Adrenal gland (tissue), 12 donors: ENCODE measurements around the gene VPS54. TPM values are rescaled to one million over a fixed set of nuclear protein-coding genes. Genes with fewer than 3 reads are reported as not detected.

Experiments
- DNase-seq, 7 donors: peaks; one replicate each; pipeline ENCODE4 v3.0.0-alpha.2; 2019 to 2020
- H3K27ac ChIP-seq, 5 donors: fragments of 200-600 bp; sonication (generic) in 4 of 5; 1 replicate in 3 of 5; 2 replicates in 2 of 5; pipeline versions ENCODE4 v1.5.1 to v1.8.0; 2016 to 2020; ENCODE audit warnings: mild to moderate bottlenecking in 1 of 5
- H3K27me3 ChIP-seq: fragments of 200-600 bp; 2 replicates; pipeline ENCODE4 v1.8.0; 2021
- H3K36me3 ChIP-seq, 2 donors: fragments of 200-600 bp; replicated peaks in 1 of 2; 1 replicate in 1 of 2; 2 replicates in 1 of 2; pipeline versions ENCODE4 v1.5.1 to v1.8.0; 2018 to 2022
- H3K4me1 ChIP-seq, 2 donors: fragments of 200-600 bp; replicated peaks in 1 of 2; 1 replicate in 1 of 2; 2 replicates in 1 of 2; pipeline versions ENCODE4 v1.5.1 to v1.8.0; 2018 to 2021
- H3K4me3 ChIP-seq, 4 donors: fragments of 200-600 bp; sonication (generic) in 3 of 4; one replicate each; pipeline ENCODE4 v1.5.1; 2016 to 2018
- H3K9me3 ChIP-seq, 3 donors: fragments of 200-600 bp; sonication (generic) in 1 of 3; replicated peaks in 1 of 3; 1 replicate in 2 of 3; 2 replicates in 1 of 3; pipeline versions ENCODE4 v1.5.1 to v1.8.0; 2016 to 2021
- POLR2A ChIP-seq, 2 donors: fragments of 450-650 bp; IDR thresholded peaks; one replicate each; pipeline ENCODE4 v1.6.1; 2017; ENCODE audit warnings: antibody characterized with exemption in 2 of 2, mild to moderate bottlenecking in 2 of 2, moderate library complexity in 1 of 2
- WGBS, 4 donors: extraction: QIAGEN DNeasy Blood & Tissue Kit in 2 of 4; methylation state at CpG; one replicate each; pipeline versions ENCODE4 v1.1.5 to v1.1.7; 2013 to 2017; 5-methylcytosine and 5-hydroxymethylcytosine counted together
- intact Hi-C, 2 donors: fragments of 100-400 bp; cut with DNase I; formaldehyde crosslinking; loops; one replicate each; pipeline versions ENCODE4 v1.14.1 to v1.15.0; 2022 to 2023
- polyA plus RNA-seq, 3 donors: library from polyadenylated mRNA; stranded (reverse); fragments of 200-250 nt in 2 of 3; fragments of 350-450 nt in 1 of 3; fragmentation: Illumina TruSeq in 1 of 3; extraction: RNeasy Lipid Tissue Mini Kit (QIAGEN cat#74804) in 1 of 3; gene quantifications; one replicate each; pipeline ENCODE4 v1.2.3, GENCODE V29; 2013 to 2014
- total RNA-seq, 9 donors: library from RNA; depleted of rRNA in 4 of 9; stranded (reverse); fragments of >200 nt in 4 of 9; fragments of 120-200 nt in 1 of 9; fragmentation: NEBNext Ultra II Directional in 1 of 9; extraction: Animal tissue kit (Norgen Biotek cat#: 25700) in 1 of 9; gene quantifications; one replicate each; pipeline versions ENCODE4 v1.1.0 to v1.2.4, GENCODE V29; 2013 to 2023
- TF ChIP-seq, protein P1 (sequence below), 6 experiments: fragments of 450-650 bp in 4 of 6; fragments of 200-600 bp in 2 of 6; sonication (generic) in 1 of 6; IDR thresholded peaks; 1 replicate in 5 of 6; 2 replicates in 1 of 6; pipeline versions ENCODE4 v1.5.1 to v1.8.0; 2016 to 2021; ENCODE audit warnings: antibody characterized with exemption in 6 of 6, mild to moderate bottlenecking in 2 of 6, moderate library complexity in 1 of 6
- donor health status: healthy with polysubstance abuse.
- donor health status: Bipolar disorder and iron deficiency.
- donor health status: DM: yes; HTN: yes; CAD: no.
- donor health status: DM: no; HTN: no; CAD: no.
- donor health status: DM: no; HTN: no; CAD: no.
- donor health status: DM: yes; HTN: yes; CAD: no.

Gene VPS54
- total and polyA plus RNA-seq, 12 donors, result 15.1 to 38.9 (median 19.0) TPM

DNA sequence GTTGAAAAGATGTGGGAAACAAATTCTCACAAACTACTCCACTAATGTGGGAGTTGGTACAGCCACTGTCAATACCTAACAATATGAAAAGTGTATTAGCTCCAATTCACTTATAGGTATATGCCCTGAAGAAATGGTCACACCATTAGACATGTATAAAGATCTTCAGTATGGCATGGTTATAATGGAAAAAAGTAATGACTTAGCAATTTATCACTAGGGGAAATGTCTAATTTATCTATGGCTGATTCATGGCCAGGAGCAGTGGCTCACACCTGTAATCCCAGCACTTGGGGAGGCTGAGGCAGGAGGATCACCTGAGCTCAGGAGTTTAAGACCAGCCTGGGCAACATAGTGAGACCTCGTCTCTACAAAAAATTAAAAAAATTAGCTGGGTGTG is 125.1 kb downstream of the VPS54 start:
- Histone ChIP-seq H3K9me3 (no peaks in the 10 kb centered on the region), H3K36me3 (peaks cover 0 to 58% of the 10 kb centered on the region in 2 donors), H3K4me3 (no peak overlapping the region), H3K27ac (no peak overlapping the region), H3K27me3 (no peaks in the 10 kb centered on the region), H3K4me1 (no peaks in the 10 kb centered on the region)
- DNase-seq, result no peak
- TF ChIP-seq, protein P1, sequence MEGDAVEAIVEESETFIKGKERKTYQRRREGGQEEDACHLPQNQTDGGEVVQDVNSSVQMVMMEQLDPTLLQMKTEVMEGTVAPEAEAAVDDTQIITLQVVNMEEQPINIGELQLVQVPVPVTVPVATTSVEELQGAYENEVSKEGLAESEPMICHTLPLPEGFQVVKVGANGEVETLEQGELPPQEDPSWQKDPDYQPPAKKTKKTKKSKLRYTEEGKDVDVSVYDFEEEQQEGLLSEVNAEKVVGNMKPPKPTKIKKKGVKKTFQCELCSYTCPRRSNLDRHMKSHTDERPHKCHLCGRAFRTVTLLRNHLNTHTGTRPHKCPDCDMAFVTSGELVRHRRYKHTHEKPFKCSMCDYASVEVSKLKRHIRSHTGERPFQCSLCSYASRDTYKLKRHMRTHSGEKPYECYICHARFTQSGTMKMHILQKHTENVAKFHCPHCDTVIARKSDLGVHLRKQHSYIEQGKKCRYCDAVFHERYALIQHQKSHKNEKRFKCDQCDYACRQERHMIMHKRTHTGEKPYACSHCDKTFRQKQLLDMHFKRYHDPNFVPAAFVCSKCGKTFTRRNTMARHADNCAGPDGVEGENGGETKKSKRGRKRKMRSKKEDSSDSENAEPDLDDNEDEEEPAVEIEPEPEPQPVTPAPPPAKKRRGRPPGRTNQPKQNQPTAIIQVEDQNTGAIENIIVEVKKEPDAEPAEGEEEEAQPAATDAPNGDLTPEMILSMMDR (IDR thresholded peaks at IDR 0.05), result no peak
- TF ChIP-seq POLR2A (IDR thresholded peaks at IDR 0.05), result no peak
- intact Hi-C loops, result no loop called here
- 85 to 100% (median 94%) methylated on average over 1 of the region's 1 CpG for WGBS, 4 donors

- Histone ChIP-seq H3K27me3 (no peaks in the 10 kb centered on the region), H3K9me3 (no peaks in the 10 kb centered on the region), H3K27ac (no peak overlapping the region), H3K4me3 (no peak overlapping the region), H3K4me1 (no peaks in the 10 kb centered on the region), H3K36me3 (peaks cover 0 to 56% of the 10 kb centered on the region in 2 donors)
- DNase-seq, result no peak
- TF ChIP-seq POLR2A (IDR thresholded peaks at IDR 0.05), result no peak
- TF ChIP-seq, protein P1 (IDR thresholded peaks at IDR 0.05), result no peak
- intact Hi-C loops, result no loop called here
- 83 to 90% (median 87%) methylated on average over 2 of the region's 2 CpGs for WGBS, 4 donors
Observed at GRCh38 chr2:63893163-63893562, 126.1 kb downstream of the VPS54 start.

GRCh38 chr2:63891488-63892030 is 127.7 kb downstream of the VPS54 start:
- no peak overlapping the region for H3K4me3 ChIP-seq
- no peaks in the 10 kb centered on the region for H3K4me1 ChIP-seq
- H3K27ac ChIP-seq, result no peak overlapping the region
- TF ChIP-seq POLR2A (IDR thresholded peaks at IDR 0.05), result no peak
- TF ChIP-seq, protein P1 (IDR thresholded peaks at IDR 0.05), result no peak
- WGBS, 4 donors, result 73 to 93% (median 89%) methylated on average over 1 of the region's 1 CpG
- H3K9me3 ChIP-seq, result no peaks in the 10 kb centered on the region
- peaks cover 0 to 60% of the 10 kb centered on the region in 2 donors for H3K36me3 ChIP-seq
- DNase-seq, result no peak
- no peaks in the 10 kb centered on the region for H3K27me3 ChIP-seq
- intact Hi-C loops, result no loop called here

DNA sequence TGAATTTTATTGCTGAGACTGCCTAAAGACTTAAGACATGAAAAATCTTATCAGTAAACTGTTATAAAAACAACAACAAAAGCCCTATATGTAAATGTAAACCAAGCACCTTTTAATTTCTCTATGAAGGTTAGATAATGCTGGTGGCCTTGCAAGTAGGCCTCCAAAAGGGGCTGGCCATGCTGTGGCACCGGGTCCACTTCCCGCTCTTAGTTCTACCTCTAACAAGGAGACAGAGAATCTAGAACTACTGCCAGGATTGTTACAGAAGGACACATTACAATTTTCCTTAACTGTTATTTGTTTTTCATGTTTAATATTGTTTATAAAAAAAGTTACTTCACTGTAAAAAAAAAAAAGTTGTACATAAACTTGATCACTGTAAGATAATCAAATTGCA is 128.6 kb downstream of the VPS54 start:
- H3K27me3 ChIP-seq, result no peaks in the 10 kb centered on the region
- H3K36me3 ChIP-seq, result peaks cover 0 to 61% of the 10 kb centered on the region in 2 donors
- no peak overlapping the region for H3K27ac ChIP-seq
- intact Hi-C loops, result no loop called here
- WGBS, 4 donors, result 72 to 87% (median 79%) methylated on average over 2 of the region's 2 CpGs
- no peaks in the 10 kb centered on the region for H3K9me3 ChIP-seq
- no peak for TF ChIP-seq POLR2A (IDR thresholded peaks at IDR 0.05)
- TF ChIP-seq, protein P1 (IDR thresholded peaks at IDR 0.05), result no peak
- no peak overlapping the region for H3K4me3 ChIP-seq
- no peak for DNase-seq
- no peaks in the 10 kb centered on the region for H3K4me1 ChIP-seq
